ENCODE data around the gene WDR27. TPM values are rescaled to one million over a fixed set of nuclear protein-coding genes. Genes with fewer than 3 reads are reported as not detected.
"Not testable (repeated sequence)": the region's sequence is repeated elsewhere in the genome, so short reads cannot be mapped to it uniquely, and the experiment has no call there.

WDR27 gene
- polyA plus RNA-seq, 10 donors = 20.0 to 58.1 (median 35.5) TPM

DNA sequence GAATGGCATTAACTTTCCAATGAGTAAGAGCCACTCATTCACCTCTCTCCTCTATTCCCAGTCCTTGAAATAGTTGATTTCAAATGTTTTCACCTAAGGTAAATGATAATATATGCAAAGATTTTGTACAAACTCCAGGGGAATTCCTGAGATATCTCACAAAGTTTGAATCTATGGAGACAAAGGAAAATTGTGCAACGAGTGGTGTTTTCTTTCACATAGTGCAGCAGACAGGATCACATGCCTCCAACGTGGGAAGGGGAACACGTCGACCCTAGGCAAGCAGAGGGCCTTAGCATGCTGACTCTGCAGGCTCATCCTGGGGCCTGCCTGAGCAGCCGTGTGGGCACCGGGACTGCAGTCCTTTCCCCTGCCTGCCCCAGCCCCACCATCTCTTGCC is 252.6 kb downstream of the WDR27 start:
- DNase-seq = no peak

DNA sequence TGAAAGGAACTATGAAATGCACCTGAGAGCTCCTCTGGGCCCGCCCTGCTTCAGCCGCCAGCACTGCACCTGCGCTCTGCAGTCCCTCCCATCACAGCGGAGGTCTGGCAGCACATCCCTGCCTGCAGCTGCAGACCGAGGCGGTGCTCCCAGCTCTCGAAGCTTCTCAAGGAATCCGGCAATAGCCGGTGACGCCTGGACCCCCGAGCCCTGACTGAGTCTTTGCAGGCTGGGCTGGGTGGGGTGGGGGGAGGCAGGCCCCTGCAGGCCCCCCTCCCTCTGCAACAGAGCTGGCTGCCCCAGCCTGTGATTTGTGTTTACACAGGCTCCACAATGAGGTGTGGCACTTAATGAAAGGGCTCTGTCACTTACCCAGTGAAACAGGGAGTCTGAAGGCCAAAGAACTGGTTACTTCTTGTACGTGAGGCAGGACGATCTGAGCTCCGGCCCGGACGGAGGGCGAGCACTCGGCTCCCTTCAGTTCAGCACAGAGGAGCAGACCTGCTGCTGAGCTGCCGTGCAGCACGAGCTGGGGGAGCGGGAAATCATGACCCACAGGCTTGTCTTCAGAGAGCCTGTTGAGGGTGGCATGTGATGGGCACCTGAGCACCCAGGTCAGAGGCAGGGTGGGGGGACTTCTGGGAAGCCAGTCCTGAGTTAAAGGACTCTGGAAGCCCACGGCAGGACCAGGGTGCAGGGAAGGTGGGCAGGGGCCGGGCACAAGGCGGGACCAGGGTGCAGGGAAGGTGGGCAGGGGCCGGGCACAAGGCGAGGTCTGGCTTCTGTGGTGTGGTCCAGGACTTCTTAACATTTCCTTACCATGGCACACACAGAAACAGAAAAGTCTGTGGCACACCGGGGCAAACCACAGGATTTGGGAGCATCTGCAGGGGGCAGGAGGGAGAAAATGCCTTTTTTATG is 255.9 kb downstream of the WDR27 start:
- DNase-seq = peak; percentile 46 to 89 (median 69)

DNA sequence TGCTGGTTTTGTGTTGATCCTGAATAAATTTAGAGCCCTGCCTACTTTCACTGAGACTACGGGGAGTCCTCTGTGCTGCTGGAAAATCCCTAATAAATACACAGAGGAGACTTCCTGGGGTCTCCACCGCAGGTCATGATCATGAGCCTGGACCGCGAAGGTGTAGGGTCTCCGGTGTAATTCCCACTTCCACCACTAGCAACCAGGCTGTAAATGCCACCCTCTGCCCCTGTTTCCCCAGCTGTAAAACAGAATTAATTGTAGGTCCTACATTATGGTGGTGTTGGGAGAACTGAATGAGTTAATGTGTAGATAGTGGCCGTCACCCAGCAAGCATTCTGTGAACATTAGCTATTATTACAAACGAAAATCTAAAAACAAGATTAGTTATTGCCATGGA is 256.6 kb downstream of the WDR27 start:
- DNase-seq = no peak

DNA sequence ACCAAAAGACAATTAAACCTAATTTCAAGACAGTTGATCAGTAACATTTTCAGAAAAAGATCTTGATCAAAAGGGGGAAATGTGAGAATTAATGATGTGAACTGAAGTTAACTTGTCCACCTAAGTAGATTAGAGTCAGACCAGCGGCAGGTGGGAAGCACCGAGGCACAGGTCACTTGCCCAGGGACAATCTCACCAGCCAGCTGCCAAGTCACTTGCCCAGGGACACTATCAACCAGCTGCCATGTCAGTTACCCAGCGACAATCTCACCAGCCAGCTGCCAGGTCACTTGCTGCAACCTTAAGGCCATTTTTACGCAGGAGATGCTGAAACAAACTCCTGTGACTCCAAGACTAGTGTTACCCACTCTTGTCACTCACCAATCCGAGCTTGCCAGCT is 260.5 kb downstream of the WDR27 start:
- DNase-seq = no peak

DNA sequence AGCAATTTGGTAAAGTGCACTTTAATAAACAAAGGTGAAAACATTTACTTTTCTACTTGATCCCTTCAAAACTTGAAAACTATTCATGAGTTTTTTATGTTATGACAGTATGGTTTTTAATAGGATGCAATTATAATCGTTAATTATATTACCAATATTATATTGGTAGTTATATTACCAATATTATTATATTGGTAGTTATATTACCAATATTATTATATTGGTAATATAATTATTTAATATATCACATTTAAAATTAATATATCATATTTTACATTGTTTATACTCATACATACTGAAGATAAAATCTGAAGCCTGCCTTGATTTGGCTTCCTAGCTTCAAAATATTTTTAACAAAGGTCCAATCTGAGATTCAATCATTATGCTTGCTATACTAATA is 262.1 kb downstream of the WDR27 start:
- DNase-seq = no peak

DNA sequence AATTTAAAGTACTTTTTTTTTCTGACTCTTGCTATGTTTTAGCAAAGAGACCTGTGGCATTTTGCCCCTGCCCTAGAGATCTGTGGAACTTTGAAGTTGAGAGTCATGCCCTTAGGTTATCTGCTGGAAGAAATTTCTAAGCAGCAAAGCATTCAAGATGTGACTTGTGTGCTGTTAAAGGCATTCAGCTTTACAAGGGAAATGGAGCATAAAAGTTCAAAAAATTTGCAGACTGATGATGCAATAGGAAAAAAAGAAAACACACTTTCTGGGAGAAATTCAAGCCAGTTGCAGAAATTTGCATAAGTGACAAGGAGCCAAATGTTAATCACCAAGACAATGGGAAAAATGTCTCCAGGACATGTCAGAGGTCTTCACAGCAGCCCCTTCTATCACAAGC is 267.3 kb downstream of the WDR27 start:
- DNase-seq = not testable (repeated sequence)

DNA sequence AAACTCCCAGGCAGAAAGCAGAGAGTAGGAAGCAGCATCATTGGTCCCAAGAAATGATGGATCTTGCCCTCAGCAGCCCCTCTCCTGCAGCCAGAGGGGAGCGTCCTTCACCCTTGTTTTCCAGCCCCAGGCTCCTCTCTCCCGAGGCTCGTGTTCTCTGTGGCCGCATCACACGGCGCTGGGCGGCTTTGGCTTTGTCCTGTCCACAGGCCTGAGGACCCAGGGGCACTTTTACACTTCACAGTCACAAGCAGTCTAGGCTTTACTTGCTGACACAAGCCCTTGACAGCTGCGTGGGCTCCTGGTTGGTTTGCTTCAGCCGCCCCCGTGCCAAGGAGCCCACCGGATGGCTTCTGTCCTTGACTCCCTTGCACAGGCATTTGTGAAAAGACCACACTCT is 272.8 kb downstream of the WDR27 start:
- DNase-seq = no peak

DNA sequence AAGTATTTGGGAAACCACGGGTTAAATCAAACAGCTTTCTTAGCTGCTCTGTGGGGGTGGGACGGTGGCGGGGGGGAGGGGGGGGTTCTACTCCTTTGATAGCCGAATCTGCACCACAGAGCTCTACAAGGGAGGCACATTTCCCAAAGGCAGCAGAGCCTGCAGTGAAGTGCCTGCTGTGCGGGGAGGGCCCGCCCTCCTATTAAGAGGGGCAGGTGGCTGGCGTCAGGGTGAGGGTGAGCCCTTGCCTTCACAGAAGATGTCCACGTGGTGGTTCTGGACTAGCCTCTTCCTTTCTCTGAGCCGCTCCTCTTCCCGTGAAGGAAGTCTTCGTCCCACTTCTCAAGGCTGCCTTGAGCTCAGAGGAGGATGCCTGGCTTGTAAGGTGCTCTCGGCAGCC is 273.3 kb downstream of the WDR27 start:
- DNase-seq = no peak

DNA sequence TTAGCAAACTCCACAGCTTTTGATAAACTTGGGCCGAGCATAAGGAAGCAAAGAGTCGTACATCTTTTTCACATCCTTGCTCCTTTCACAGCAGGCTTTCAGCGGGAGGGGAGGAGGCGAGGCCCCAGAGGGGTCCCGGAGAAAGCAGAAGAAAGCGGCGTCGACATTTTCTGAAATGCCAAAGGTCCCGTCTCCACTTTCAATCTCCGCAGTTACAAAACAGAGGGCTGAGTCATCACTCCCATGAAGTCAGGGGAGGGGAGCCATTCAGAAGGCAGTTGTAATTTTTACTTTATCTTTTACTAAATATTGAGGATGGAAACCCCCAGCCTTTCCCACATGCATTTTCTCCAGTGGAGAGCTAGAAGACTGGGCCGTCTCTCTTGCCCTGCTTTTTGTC is 274.0 kb downstream of the WDR27 start:
- peak; percentile 69 to 86 (median 71) for DNase-seq

DNA sequence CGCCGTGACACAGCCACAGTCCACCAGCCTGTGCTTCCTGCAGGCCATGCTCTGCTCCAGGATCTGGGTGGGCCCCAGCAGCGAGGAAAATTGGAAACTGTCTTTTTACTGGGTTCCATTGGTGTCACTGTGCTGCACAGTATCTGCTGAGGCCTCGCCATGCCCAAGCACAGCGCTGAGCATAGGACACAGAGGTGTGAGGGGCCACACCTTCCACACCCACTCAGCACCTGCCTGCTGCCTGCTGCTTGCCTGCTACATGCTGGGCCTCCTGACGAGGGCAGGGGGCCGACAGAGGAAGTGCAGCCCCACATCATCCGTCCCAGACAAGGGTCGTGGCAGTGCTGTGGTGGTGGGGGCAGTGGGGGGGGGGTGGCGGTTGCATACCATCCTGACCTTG is 275.2 kb downstream of the WDR27 start:
- no peak for DNase-seq

DNA sequence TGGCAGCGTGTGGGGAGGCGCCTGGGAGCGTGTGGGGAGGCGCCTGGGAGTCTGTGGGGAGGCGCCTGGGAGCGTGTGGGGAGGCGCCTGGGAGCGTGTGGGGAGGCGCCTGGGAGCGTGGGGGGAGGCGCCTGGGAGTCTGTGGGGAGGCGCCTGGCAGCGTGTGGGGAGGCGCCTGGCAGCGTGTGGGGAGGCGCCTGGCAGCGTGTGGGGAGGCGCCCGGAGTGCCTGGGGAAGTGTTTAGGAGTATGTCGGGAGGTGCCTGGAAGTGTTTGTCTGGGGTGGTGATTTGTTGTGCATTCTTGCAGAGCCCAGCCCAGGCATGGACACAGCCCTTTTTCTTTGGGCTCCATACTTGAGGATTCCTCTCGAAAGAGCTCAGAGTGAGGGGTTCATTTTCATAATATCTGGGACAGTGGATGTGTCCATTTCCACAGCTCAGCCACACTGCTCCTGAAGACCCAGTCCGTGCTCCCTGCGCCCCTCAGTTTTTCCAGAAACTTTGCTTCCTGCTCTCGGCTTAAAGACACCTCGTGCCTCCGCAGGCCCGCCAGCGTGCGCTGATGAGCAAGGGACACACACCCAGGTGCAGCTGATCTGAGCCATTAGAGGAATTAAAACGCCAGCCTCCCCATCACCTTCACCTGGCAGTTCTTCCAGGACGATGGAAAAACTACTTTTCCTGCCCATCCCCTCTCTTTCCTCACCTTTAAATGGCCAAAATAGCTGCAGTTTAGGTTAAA is 276.0 kb downstream of the WDR27 start:
- no peak for DNase-seq

DNA sequence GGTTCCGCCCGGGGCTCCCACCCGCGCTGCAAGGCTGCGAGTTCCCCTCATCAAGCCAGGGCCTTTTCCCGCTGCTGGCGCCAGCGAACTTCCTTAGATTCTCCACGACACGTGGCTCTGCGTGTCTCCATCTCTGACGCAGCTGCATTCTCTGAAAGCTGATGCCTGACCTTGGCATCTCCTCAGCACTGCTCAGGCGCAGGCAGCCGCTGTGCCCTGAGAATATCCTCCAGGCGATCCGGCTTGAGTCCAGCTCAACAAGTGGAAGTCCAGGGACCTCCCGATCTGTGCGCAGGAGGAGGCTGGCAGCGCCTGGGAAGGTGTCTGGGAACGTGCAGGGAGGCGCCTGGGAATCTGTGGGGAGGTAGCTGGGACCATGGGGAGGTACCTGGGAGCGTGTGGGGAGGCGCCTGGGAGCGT is 277.0 kb downstream of the WDR27 start:
- peak; percentile 26 to 69 (median 63) for DNase-seq

DNA sequence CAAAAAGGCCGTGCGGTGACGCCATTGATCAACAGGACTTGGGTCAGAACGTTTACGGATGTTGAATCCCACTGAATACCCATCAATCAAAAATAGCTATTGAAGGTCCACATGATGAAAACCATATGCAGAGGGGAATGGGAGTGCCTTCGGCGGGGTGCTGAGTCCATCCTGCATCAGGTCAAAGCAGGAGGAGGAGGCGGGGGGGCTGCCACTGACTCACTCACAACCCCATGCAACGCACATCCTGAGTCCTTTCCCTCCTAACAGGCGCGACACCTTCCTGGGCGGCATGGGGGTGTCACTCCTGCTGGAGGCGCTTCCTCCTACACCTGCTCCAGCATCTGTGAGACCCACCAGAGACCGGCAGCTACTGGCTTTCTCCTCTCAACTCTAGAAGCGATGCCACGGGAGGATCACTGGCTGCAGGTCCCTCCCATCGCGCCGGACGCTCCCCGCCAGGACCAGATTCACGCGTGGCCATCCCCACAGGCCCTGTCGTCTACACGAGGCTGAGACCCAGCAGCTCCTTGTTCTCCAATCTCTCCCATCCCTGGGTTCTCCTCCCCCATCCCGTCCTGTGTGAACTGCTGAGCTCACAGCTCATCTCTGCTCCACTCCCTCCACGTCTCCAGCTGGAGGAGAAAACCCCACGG is 277.6 kb downstream of the WDR27 start:
- no peak for DNase-seq

DNA sequence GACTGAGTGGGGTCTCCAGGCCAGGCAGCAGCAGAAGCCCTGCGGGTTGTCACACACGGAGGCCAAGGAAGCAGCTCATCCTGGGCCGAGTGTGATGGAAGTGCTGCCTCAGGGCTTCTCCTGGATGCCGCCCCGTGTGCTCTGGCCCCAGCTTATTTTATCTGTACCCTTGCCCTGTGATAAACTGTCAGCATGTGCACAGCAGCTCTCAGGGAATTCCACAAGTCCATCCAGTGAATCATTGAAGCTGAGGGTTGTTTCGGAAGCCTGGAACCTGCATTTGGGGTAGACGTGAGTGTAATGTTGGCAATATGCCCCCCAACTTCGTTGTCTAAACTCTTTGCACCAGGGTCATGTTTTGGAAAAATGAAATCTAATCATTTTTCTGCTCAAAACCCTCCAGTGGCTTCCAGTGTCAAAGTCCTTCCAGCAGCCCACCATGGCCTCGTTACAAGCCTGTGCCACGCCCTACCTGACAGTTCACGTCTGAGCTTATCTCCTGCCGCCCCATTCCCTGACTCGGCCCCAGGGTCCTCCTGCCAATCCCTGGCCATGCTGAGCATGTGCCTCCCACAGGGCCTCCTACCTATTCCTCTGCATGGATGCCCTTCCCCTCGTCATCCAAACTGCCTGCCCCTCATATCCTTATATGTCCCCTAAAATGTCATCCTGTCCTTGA is 280.1 kb downstream of the WDR27 start:
- DNase-seq = no peak

DNA sequence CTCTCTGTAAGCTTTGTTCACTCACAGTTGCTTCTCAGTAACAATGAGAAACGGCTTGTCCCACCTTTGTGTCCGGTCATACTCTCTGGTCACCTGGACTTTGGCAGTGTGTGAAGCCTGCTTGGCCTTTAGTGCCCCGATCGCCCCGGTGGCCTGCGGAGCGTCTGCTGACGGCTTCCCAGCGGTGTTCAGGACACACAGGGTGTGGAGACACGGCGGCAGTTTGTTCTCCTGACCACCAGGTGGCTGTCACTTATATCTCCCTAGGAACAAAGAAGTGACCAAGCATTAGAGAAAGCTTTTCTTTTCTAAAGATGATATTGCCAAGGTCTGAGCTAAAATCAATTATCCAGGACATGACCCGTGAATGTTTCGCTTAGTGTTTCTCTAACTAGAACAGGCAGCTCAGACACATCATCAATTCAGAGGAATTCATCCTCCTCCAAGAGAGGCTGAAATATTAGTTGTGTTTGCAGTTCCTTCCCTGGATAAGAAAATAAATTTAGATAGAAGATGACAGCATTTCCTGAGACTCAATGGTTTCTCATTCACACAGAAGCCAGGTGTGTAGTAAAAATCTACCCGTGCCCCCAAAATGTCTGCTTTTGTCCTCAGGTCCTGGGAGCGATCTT is 280.8 kb downstream of the WDR27 start:
- no peak for DNase-seq

DNA sequence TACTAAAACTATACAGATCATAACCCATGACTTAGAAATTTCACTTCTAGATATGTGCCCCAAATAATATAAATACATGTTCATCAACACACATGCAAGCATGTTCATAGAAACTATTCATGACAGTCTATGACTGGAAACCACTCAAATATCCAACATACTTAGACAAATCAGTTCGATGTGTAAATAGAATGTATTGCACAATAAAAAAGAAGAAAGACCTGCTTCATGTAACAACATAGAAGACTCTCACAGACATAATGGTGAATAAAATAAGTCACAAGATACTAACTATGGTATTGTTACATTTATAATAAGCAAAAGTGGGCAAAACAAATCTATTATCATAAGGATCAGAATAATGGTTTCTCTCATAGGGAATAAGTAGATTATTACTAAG is 284.7 kb downstream of the WDR27 start:
- DNase-seq = no peak

DNA sequence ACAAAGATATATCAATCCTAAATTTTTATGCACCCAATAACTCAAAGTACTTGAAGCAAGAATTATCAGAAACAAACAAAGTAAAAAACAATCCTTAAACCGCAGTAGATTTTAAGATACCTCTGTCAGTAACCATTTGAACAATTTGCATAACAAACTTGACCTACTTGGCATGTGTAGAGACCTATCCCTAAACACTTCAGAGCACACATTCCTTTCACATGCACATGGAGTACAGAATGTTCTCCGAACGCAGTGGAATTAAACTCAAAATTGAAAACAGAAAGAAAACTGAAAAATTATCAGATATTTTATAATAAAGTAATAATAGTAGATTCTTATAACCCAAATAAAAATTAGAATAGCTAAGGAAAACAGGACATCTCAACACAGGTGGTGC is 285.6 kb downstream of the WDR27 start:
- DNase-seq = no peak

DNA sequence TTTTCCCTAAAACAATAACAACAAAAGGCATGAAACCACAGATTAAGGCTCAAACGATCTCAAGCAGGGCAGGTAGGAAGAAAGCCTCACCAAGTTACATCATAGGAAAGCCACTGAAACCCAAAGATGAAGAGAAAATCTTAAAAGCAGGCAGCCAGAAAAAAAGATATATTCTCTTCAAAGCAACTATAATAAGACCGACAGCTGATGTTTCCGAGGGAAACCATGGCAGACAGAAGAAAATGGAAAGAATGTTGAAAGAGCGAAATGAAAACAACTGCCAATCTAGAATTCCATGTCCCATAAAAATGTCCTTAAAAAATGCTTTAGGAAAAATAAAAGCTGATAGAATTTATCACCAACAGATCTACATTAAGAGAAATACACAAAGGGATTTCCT is 286.6 kb downstream of the WDR27 start:
- no peak for DNase-seq

DNA sequence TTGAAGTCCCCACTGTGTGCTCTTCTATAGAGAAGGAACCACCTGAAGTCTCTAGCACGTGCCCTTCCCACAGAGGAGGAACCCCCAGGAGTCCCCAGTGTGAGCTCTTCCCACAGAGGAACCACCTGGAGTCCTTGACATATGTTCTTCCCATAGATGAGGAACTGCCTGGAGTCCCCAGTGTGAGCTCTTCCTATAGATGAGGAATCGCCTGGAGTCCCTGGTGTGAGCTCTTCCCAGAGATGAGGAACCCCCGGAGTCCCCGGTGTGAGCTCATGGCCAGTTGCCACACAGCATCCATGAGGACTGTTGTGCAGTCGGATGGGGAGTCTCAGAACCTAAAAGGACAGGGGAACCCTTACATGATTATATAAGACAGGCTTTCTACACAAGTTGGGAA is 290.1 kb downstream of the WDR27 start:
- no peak for DNase-seq

DNA sequence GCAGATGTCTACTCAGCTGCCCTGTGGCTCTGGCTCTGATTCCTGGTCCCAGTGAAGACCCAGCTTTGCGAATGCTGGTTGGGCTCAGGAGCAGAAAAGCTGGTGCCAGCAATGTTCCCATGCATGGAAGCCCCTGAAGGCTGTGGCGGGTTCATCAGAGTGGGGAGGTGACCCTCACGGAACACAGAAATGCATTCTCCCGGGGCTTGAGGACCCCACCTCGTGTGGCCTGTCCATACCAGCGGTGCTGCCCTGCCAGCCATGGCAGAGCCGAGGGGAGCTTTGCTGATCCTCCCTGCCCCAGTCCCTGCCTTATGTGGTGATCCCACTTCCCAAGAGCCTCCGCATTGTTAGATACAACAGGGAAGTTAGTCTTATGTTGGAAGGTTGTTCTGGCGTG is 290.5 kb downstream of the WDR27 start:
- DNase-seq = no peak

DNA sequence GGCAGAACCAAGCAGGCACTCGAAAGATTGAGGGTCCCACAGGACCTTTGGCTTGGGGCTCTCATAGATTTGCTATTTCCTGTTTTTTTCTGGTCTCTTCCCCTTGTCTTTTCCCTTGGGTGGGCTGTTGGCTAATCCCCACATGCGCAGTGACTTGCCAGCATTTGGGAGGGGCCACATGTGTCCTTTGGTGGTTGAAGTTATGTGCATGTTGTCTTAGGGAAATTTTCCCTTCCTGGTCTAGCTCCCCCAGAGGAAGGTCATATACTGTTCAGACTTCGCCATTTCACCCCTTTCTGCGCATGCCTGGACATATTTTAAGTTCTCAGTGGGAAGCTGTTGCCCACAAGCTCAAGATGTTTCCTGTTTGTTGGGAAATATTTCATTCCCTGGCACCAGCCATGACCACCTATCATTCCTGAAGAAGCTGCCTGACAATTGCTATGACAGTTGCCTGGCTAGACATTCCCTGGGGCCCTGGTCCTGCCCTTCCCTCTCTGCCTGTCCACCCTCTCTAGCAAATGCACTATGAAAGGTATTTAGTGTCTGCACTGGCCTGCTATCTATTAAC is 292.0 kb downstream of the WDR27 start:
- no peak for DNase-seq
